IPS-15b (cell line): Measurements from ENCODE around the gene B4GALNT3.
"Not testable (repeated sequence)": the region's sequence is repeated elsewhere in the genome, so short reads cannot be mapped to it uniquely, and the experiment has no call there.

Source experiments
- H3K27me3 ChIP-seq: one replicate; pipeline ENCODE4 v1.6.1; 2013; ENCODE audit warnings: low read length; ENCODE audit not compliant: control insufficient read depth, insufficient read depth
- H3K36me3 ChIP-seq: one replicate; pipeline ENCODE4 v1.6.1; 2013; ENCODE audit warnings: low read length; ENCODE audit not compliant: control insufficient read depth, insufficient read depth
- H3K4me1 ChIP-seq: one replicate; pipeline ENCODE4 v1.6.1; 2013; ENCODE audit warnings: mild to moderate bottlenecking, low read length; ENCODE audit not compliant: control insufficient read depth, insufficient read depth
- H3K4me3 ChIP-seq: one replicate; pipeline ENCODE4 v1.5.1; 2013; ENCODE audit warnings: low read depth, low read length
- H3K9ac ChIP-seq: one replicate; pipeline ENCODE4 v1.6.1; 2013; ENCODE audit warnings: low read depth, mild to moderate bottlenecking, low read length
- H3K9me3 ChIP-seq: one replicate; pipeline ENCODE4 v1.6.1; 2013; ENCODE audit warnings: mild to moderate bottlenecking, low read length; ENCODE audit not compliant: control insufficient read depth, insufficient read depth

B4GALNT3 gene

DNA sequence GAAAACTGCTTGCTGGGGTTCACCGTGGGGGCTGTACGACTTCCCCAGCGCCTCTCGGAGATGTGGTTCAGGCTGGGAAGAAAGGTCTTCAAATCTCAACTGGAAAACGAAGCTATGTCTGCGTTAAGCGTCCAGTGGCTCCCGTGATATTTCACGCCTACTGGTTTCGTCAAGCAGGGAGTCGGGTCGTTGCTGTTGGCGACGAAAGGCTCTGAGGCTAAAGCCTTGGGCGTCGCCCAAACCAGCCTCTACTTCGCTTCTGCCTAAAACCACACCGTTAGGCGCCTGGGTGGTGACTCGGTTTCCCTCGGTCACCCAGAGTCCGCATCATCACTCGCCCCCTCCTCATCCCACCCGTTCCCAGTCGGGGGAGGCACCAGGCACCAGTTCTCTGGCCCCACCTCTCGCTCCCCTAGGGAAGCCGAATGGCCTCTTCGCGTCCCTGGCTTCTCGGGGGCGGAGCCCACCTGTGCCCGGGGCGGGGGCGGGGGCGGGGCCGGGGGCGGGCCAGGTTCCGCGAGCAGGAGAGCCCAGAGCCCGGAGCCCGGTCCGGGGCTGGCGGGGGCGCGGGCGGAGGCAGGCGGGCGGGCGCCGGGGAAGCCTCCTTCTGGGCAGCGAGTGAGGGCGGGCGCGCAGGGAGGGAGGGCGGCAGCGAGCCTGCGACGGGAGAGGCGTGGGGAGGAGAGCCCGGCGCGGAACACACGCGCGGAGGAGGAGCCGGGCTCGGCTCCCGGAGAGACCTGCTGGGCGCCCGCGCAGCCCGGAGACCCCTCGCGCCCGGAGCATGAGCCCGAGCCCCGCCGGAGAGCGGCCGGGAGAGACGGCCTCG is at the start of gene B4GALNT3:
B4GALNT3 (plus strand) TSS at position 510 of the 829 bp plus-strand sequence. CDS start 438 bp downstream, outside the sequence.
- H3K4me1 ChIP-seq = peaks cover 4% of the 10 kb centered on the region
- H3K27me3 ChIP-seq = peaks cover 40% of the 10 kb centered on the region
- H3K4me3 ChIP-seq = peak within 1 kb of the TSS; percentile 68
- H3K36me3 ChIP-seq = no peaks in the 10 kb centered on the region
- H3K9ac ChIP-seq = peak within 1 kb of the TSS; percentile 24
- H3K9me3 ChIP-seq = no peaks in the 10 kb centered on the region

DNA sequence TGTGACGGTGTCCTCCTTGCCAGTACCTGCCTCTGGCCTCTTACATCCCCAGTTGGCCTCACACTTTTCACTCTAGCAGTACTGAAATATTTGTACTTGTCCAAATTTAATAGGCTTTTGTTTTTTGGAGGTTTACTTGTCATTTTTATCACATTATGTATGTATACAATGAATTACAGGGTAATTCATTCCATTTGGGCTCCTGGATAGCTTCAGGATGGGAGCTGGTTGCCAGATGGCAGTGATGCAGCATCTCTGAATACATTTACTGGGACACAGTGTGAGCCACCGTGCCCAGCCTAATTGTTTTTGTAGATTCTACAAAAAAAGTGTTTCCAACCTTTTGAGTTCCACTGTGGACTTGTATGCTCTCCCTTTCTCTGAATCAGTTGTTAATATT is 44.9 kb upstream of the B4GALNT3 start:
- no peaks in the 10 kb centered on the region for H3K9me3 ChIP-seq
- no peaks in the 10 kb centered on the region for H3K27me3 ChIP-seq
- no peak overlapping the region for H3K9ac ChIP-seq
- no peak overlapping the region for H3K4me3 ChIP-seq
- peaks cover 34% of the 10 kb centered on the region for H3K36me3 ChIP-seq
- no peaks in the 10 kb centered on the region for H3K4me1 ChIP-seq

DNA sequence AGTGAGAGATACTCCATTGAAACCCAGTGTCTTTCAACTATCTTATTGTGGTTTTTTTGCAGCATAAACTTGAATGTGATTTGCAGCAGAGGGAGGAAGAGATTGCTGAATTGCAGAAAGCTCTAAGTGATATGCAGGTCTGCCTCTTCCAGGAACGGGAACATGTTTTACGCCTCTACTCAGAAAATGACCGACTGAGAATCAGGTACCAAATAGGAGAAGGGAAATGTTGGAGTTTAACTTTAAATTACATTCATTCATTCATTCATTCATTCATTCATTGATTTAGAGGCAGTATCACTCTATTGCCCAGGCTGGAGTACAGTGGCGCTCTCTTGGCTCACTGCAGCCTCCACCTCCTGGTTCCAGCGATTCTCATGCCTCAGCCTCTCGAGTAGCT is 41.3 kb upstream of the B4GALNT3 start:
- H3K9me3 ChIP-seq = no peaks in the 10 kb centered on the region
- no peak overlapping the region for H3K4me3 ChIP-seq
- H3K9ac ChIP-seq = no peak overlapping the region
- no peaks in the 10 kb centered on the region for H3K27me3 ChIP-seq
- peaks cover 32% of the 10 kb centered on the region for H3K36me3 ChIP-seq
- H3K4me1 ChIP-seq = no peaks in the 10 kb centered on the region

DNA sequence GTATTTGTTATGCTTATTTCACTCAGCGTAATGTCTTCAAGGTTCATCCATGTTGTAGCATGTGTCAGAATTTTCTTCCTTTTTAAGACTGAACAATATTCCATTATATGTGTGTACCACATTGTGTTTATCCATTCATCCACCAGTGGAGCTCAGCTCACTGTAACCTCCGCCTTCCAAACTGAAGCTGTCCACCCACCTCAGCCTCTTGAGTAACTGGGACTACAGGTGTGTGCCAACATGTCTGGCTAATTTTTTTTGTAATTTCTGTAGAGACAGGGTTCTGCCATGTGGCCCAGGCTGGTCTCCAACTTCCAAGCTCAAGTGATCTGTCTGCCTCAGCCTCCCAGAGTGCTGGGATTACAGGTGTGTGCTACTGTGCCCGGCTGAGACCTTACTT is 37.2 kb upstream of the B4GALNT3 start:
- H3K9ac ChIP-seq = no peak overlapping the region
- H3K4me1 ChIP-seq = no peaks in the 10 kb centered on the region
- peaks cover 18% of the 10 kb centered on the region for H3K36me3 ChIP-seq
- H3K4me3 ChIP-seq = no peak overlapping the region
- no peaks in the 10 kb centered on the region for H3K27me3 ChIP-seq
- no peaks in the 10 kb centered on the region for H3K9me3 ChIP-seq

DNA sequence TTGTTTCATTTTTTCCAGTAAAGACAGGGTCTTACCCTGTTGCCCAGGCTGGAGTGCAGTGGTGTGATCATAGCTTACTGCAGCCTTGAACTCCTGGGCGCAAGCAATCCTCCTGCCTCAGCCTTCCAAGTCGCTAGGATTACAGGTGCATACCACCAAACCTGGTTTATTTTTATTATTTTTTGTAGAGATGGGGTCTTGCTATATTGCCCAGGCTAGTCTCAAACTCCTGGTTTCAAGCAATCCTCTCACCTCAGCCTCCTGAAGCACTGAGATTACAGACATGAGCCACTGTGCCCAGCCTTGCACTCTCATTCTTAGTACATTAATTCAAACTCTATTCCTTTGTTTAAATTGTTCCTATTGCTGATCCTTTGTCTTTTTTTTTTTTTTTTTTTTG is 24.0 kb upstream of the B4GALNT3 start:
- H3K9me3 ChIP-seq, H3K27me3 ChIP-seq, H3K4me3 ChIP-seq, H3K9ac ChIP-seq, H3K4me1 ChIP-seq: not testable (repeated sequence)
- H3K36me3 ChIP-seq = peaks cover 28% of the 10 kb centered on the region

DNA sequence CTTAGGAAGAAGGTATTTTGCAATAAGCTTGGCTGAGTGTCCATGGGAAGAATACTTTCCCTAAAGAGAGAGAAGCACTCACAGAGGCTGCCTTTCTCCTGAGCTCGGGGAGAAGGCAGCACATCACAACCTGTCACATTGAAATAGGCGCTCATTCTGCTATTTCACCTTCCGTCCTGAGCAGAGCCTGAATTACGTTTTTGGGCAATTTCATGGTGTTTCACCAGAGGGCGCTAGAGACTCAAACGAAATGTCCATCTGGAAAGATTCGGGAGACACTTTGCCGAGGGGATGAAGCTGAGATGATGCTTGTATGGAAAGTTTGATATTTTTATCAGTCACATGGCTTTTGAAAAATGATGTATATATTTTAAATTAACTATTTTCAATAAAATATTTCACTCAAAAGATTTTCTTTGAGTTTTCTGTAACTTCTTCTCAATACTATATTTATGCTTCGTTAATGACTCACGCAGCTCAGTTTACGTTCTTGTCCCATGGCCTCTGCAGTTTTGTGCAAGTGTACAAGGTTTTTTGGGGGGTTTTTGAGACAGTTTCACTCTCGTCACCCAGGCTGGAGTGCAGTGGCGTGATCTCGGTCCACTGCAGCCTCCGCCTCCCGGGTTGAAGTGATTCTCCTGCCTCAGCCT is 17.4 kb upstream of the B4GALNT3 start:
- Histone ChIP-seq H3K9me3 (no peaks in the 10 kb centered on the region), H3K4me1 (no peaks in the 10 kb centered on the region), H3K4me3 (no peak overlapping the region), H3K27me3 (no peaks in the 10 kb centered on the region), H3K9ac (no peak overlapping the region), H3K36me3 (peaks cover 12% of the 10 kb centered on the region)

DNA sequence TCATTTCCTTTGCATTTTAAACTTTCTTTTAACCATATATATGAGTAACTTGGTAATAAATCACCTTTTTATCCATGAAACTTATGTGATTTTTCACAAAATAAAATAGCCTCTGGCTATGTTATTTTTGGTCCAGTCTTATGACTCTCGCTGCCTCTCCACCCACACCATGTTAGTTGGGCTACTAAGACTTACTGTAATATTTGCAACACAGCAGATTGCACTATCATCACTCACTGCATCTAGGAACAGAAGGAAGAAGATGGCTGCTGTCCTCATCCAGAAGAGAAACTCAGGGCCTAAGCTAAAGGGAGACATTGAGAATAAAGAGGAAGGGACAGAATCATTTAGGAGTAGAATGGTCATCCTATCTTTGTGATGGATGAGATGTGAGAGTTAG is 12.6 kb upstream of the B4GALNT3 start:
- H3K4me1 ChIP-seq = no peaks in the 10 kb centered on the region
- H3K9me3 ChIP-seq = no peaks in the 10 kb centered on the region
- H3K27me3 ChIP-seq = no peaks in the 10 kb centered on the region
- no peak overlapping the region for H3K4me3 ChIP-seq
- no peak overlapping the region for H3K9ac ChIP-seq
- H3K36me3 ChIP-seq = no peaks in the 10 kb centered on the region

DNA sequence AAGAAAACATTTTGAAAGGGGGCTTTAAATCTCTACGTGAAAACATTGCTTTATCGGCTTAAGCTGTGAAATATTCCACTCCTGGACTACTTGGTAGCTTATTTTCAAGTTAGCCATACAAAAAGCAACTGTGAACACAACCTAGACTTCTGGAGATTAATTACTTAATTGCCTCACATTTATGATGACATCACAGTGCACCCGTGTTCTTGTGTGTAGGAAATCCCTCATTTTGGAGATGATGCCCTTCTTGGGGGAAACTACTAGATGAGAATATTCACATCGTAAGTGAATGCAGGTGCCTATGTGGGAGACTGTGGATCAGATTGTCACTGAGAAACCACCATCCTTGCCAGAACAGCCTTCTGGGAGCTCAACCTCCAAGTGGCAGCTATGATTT is 10.5 kb upstream of the B4GALNT3 start:
- Histone ChIP-seq H3K9me3 (no peaks in the 10 kb centered on the region), H3K27me3 (no peaks in the 10 kb centered on the region), H3K36me3 (no peaks in the 10 kb centered on the region), H3K4me1 (no peaks in the 10 kb centered on the region), H3K9ac (no peak overlapping the region), H3K4me3 (no peak overlapping the region)

DNA sequence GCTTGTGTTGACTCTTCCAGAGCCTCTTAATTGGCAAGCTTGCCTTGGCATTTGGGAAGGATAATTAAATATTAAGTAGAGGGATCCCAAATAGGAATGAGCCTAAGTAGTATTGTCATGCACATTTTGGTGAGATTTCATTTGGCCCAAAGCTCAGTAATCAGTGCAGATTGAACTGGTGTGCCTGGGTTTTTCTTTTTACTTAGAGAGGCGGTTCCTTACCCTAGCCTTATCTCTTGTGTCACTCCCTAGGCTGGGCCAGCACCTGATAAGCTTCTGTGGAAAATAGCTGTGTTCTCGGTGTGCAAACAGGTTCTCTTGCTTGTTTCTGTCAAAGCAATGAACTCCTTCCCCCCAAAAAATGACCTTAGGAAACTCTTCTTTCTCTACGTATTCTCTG is 9.3 kb upstream of the B4GALNT3 start:
- H3K9ac ChIP-seq = no peak overlapping the region
- no peaks in the 10 kb centered on the region for H3K36me3 ChIP-seq
- no peak overlapping the region for H3K4me3 ChIP-seq
- H3K9me3 ChIP-seq = no peaks in the 10 kb centered on the region
- H3K27me3 ChIP-seq = no peaks in the 10 kb centered on the region
- no peaks in the 10 kb centered on the region for H3K4me1 ChIP-seq

DNA sequence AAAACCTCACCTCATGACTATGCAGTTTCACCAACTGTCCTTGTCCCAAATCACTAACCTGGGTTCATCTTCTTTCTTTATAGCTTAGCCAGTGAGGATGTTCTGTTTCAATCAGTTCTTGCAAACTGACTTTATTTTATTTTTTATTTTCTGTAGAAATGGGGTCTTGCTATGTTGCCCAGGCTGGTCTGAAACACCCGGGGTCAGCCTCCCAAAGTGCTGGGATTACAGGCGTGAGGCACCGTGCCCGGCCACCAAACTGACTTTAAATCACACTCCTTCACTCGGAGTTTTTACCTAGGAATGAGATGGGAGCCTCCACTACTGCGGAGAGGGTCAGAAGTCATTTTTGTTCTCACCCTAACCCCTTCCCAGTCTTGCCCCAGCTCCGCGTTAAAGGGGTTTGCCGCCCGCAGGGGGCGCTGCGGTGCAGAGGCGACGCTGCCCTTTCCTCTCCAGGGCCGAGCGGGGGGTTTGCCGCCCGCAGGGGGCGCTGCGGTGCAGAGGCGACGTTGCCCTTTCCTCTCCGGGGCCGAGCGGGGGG is 7.0 kb upstream of the B4GALNT3 start:
- Histone ChIP-seq H3K4me1 (no peaks in the 10 kb centered on the region), H3K27me3 (peaks cover 6% of the 10 kb centered on the region), H3K9ac (no peak overlapping the region), H3K4me3 (no peak overlapping the region), H3K36me3 (no peaks in the 10 kb centered on the region), H3K9me3 (no peaks in the 10 kb centered on the region)

DNA sequence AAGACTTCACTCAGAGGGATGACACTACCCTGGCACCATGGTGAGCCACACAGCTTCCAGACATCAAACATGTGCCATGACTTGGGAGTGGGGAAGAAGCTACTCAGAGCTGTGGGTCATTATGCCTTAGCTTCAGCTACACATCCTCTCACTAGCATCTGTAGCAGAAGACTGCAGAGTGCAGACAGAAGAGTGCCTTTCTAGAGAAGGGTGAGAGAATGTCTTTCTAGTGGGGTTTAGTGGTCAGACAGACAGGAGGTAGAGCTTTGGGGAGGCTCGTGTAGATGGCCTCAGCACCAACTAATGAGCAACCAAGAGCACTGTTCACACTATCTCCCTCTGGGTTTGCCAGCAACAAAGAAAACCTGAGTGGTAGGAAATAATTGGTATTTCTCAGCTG is 4.9 kb upstream of the B4GALNT3 start:
- no peaks in the 10 kb centered on the region for H3K36me3 ChIP-seq
- peaks cover 25% of the 10 kb centered on the region for H3K27me3 ChIP-seq
- no peak overlapping the region for H3K4me3 ChIP-seq
- no peaks in the 10 kb centered on the region for H3K9me3 ChIP-seq
- H3K4me1 ChIP-seq = peaks cover 2% of the 10 kb centered on the region
- H3K9ac ChIP-seq = no peak overlapping the region

DNA sequence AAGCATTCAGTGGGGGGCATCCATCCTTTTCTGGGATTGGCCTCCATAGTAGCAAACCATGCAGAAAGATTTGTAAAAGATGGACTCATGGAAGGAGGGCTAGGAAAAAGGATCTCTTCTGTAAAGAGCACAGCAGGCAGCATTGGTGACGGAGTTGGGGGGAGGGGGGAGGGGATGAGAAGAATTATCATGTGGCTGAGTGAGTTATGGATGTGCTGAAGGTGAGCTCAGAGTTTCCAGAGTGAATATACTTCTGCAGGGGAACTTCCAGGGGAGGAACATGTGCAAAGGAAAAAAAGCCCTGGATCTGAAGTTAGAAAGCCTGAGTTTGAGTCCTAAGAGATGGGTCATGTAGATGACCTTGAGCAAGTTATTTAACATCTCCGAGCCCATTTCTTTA is 3.9 kb upstream of the B4GALNT3 start:
- Histone ChIP-seq H3K9me3 (no peaks in the 10 kb centered on the region), H3K27me3 (peaks cover 26% of the 10 kb centered on the region), H3K36me3 (no peaks in the 10 kb centered on the region), H3K9ac (no peak overlapping the region), H3K4me1 (peaks cover 2% of the 10 kb centered on the region), H3K4me3 (no peak overlapping the region)
